Liver (tissue), 3 donors: ENCODE measurements around the gene ARHGAP12.

ENCODE experiments used
- EGR1 ChIP-seq, 2 donors: IDR thresholded peaks; 2 replicates each; pipeline ENCODE4 v1.6.1; 2016 to 2018; ENCODE audit warnings: antibody characterized with exemption in 2 of 2, low read depth in 2 of 2
- JUND ChIP-seq, 2 donors: IDR thresholded peaks; 2 replicates each; pipeline ENCODE4 v1.6.1; 2016; ENCODE audit warnings: antibody characterized with exemption in 2 of 2
- RAD21 ChIP-seq, 2 donors: IDR thresholded peaks; 2 replicates each; pipeline ENCODE4 v1.6.1; 2016; ENCODE audit warnings: antibody characterized with exemption in 2 of 2, mild to moderate bottlenecking in 2 of 2
- TAF1 ChIP-seq: conservative IDR thresholded peaks from 2 replicates; pipeline ENCODE4 v1.6.1; 2016; ENCODE audit warnings: antibody characterized with exemption, mild to moderate bottlenecking
- YY1 ChIP-seq: IDR thresholded peaks from 2 replicates; pipeline ENCODE4 v1.6.1; 2016; ENCODE audit warnings: antibody characterized with exemption, mild to moderate bottlenecking
- TF ChIP-seq, protein P1 (sequence below): fragments of 150-350 bp; IDR thresholded peaks from 2 replicates; pipeline ENCODE4 v1.5.1; 2017; ENCODE audit warnings: improper control_type of control experiment, low read depth, low read length; ENCODE audit not compliant: missing input control
- TF ChIP-seq, protein P2 (sequence below): IDR thresholded peaks from 2 replicates; pipeline ENCODE4 v1.6.1; 2016; ENCODE audit warnings: antibody characterized with exemption, mild to moderate bottlenecking
- TF ChIP-seq, protein P3 (sequence below): IDR thresholded peaks from 2 replicates; pipeline ENCODE4 v1.6.1; 2016; ENCODE audit warnings: antibody characterized with exemption
- TF ChIP-seq, protein P4 (sequence below): IDR thresholded peaks from 2 replicates; pipeline ENCODE4 v1.6.1; 2016; ENCODE audit warnings: antibody characterized with exemption
- donor health status: healthy.
- donor health status: healthy.

DNA sequence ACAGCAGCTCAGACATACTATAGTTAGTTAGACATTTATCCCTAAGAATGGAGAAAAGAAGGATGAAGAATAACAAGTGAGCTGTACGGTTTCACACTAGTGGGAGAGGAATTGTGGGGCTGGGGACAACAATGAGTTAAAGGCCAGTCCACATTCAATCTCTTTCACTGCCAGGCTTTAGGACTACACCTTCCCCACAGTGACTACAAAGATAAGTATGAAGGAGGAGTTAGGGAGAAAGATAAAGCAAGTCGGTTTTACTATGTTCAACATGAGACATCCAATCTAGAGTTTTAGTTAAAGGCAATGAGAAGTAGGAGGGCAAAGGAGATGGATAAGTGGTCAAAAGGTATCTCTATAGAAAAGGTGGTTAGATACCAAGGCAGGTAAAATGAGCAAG lies 16.3 kb downstream of the ARHGAP12 start:
- TF ChIP-seq, protein P1, sequence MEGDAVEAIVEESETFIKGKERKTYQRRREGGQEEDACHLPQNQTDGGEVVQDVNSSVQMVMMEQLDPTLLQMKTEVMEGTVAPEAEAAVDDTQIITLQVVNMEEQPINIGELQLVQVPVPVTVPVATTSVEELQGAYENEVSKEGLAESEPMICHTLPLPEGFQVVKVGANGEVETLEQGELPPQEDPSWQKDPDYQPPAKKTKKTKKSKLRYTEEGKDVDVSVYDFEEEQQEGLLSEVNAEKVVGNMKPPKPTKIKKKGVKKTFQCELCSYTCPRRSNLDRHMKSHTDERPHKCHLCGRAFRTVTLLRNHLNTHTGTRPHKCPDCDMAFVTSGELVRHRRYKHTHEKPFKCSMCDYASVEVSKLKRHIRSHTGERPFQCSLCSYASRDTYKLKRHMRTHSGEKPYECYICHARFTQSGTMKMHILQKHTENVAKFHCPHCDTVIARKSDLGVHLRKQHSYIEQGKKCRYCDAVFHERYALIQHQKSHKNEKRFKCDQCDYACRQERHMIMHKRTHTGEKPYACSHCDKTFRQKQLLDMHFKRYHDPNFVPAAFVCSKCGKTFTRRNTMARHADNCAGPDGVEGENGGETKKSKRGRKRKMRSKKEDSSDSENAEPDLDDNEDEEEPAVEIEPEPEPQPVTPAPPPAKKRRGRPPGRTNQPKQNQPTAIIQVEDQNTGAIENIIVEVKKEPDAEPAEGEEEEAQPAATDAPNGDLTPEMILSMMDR = no peak
- TF ChIP-seq TAF1 (no peak), RAD21 (IDR thresholded peaks at IDR 0.05) (no peak), YY1 (no peak), EGR1 (IDR thresholded peaks at IDR 0.05; ENCODE audit: low read depth in 2 of 2) (no peak), JUND (IDR thresholded peaks at IDR 0.05) (no peak)
- TF ChIP-seq, protein P2, sequence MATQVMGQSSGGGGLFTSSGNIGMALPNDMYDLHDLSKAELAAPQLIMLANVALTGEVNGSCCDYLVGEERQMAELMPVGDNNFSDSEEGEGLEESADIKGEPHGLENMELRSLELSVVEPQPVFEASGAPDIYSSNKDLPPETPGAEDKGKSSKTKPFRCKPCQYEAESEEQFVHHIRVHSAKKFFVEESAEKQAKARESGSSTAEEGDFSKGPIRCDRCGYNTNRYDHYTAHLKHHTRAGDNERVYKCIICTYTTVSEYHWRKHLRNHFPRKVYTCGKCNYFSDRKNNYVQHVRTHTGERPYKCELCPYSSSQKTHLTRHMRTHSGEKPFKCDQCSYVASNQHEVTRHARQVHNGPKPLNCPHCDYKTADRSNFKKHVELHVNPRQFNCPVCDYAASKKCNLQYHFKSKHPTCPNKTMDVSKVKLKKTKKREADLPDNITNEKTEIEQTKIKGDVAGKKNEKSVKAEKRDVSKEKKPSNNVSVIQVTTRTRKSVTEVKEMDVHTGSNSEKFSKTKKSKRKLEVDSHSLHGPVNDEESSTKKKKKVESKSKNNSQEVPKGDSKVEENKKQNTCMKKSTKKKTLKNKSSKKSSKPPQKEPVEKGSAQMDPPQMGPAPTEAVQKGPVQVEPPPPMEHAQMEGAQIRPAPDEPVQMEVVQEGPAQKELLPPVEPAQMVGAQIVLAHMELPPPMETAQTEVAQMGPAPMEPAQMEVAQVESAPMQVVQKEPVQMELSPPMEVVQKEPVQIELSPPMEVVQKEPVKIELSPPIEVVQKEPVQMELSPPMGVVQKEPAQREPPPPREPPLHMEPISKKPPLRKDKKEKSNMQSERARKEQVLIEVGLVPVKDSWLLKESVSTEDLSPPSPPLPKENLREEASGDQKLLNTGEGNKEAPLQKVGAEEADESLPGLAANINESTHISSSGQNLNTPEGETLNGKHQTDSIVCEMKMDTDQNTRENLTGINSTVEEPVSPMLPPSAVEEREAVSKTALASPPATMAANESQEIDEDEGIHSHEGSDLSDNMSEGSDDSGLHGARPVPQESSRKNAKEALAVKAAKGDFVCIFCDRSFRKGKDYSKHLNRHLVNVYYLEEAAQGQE = no peak
- TF ChIP-seq, protein P3, sequence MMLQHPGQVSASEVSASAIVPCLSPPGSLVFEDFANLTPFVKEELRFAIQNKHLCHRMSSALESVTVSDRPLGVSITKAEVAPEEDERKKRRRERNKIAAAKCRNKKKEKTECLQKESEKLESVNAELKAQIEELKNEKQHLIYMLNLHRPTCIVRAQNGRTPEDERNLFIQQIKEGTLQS = no peak
- TF ChIP-seq, protein P4, sequence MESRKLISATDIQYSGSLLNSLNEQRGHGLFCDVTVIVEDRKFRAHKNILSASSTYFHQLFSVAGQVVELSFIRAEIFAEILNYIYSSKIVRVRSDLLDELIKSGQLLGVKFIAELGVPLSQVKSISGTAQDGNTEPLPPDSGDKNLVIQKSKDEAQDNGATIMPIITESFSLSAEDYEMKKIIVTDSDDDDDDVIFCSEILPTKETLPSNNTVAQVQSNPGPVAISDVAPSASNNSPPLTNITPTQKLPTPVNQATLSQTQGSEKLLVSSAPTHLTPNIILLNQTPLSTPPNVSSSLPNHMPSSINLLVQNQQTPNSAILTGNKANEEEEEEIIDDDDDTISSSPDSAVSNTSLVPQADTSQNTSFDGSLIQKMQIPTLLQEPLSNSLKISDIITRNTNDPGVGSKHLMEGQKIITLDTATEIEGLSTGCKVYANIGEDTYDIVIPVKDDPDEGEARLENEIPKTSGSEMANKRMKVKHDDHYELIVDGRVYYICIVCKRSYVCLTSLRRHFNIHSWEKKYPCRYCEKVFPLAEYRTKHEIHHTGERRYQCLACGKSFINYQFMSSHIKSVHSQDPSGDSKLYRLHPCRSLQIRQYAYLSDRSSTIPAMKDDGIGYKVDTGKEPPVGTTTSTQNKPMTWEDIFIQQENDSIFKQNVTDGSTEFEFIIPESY = no peak
